ENCODE data around the gene FASTK. TPM values are rescaled to one million over a fixed set of nuclear protein-coding genes. Genes with fewer than 3 reads are reported as not detected.
A peak's percentile ranks its signal among the peaks of the same experiment; 100 is the strongest.

The FASTK gene
- total and polyA plus RNA-seq, 4 donors: 28.9 to 108 (median 89.9) TPM

DNA sequence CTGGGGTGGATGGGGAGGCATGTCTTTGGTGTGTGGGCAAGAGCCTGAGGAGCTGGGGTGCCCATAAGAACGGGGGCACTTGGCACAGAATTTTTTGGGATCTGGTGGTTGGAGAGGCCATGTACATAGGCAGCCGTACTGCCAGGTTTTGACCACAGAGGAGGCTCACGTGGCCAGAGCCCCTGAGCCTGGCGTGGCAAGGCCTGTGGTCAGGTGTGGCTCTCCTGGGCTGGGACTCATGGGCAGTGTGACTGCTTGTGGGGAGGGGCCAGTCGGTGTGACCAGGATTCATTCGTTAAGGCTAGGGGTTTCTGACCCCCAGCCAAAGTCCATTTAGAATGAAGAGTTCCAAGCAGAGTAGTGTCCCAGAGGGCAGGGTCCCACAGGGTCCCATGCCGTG, 43.9 kb upstream of the FASTK start:
- Histone ChIP-seq H3K4me3 (no peak overlapping the region), H3K4me1 (ENCODE audit: control insufficient read depth in 5 of 5, insufficient read depth in 5 of 5, low read length in 5 of 5) (peaks cover 0 to 7% (median 0%) of the 10 kb centered on the region in 5 donors), H3K27me3 (ENCODE audit: control insufficient read depth in 3 of 3, insufficient read depth in 3 of 3, low read length in 2 of 3) (no peaks in the 10 kb centered on the region), H3K9ac (ENCODE audit: insufficient read depth in 1 of 2, low read length in 2 of 2) (no peak overlapping the region), H3K36me3 (ENCODE audit: control insufficient read depth in 4 of 4, insufficient read depth in 4 of 4, low read length in 4 of 4) (peaks cover 0 to 70% (median 15%) of the 10 kb centered on the region in 4 donors), H3K9me3 (ENCODE audit: control insufficient read depth in 4 of 4, insufficient read depth in 3 of 4, low read length in 3 of 4) (no peaks in the 10 kb centered on the region), H3K27ac (ENCODE audit: low read depth in 1 of 2, low read length in 1 of 2) (no peak overlapping the region)
- no peak for DNase-seq
- TF ChIP-seq, protein P1, sequence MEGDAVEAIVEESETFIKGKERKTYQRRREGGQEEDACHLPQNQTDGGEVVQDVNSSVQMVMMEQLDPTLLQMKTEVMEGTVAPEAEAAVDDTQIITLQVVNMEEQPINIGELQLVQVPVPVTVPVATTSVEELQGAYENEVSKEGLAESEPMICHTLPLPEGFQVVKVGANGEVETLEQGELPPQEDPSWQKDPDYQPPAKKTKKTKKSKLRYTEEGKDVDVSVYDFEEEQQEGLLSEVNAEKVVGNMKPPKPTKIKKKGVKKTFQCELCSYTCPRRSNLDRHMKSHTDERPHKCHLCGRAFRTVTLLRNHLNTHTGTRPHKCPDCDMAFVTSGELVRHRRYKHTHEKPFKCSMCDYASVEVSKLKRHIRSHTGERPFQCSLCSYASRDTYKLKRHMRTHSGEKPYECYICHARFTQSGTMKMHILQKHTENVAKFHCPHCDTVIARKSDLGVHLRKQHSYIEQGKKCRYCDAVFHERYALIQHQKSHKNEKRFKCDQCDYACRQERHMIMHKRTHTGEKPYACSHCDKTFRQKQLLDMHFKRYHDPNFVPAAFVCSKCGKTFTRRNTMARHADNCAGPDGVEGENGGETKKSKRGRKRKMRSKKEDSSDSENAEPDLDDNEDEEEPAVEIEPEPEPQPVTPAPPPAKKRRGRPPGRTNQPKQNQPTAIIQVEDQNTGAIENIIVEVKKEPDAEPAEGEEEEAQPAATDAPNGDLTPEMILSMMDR (IDR thresholded peaks at IDR 0.05; ENCODE audit: control extremely low read depth, extremely low read depth): no peak
- no peak for ATAC-seq (ENCODE audit: insufficient read depth, low FRiP score)
- WGBS, 2 donors: 90 to 96% methylated on average over 7 of the region's 7 CpGs

DNA sequence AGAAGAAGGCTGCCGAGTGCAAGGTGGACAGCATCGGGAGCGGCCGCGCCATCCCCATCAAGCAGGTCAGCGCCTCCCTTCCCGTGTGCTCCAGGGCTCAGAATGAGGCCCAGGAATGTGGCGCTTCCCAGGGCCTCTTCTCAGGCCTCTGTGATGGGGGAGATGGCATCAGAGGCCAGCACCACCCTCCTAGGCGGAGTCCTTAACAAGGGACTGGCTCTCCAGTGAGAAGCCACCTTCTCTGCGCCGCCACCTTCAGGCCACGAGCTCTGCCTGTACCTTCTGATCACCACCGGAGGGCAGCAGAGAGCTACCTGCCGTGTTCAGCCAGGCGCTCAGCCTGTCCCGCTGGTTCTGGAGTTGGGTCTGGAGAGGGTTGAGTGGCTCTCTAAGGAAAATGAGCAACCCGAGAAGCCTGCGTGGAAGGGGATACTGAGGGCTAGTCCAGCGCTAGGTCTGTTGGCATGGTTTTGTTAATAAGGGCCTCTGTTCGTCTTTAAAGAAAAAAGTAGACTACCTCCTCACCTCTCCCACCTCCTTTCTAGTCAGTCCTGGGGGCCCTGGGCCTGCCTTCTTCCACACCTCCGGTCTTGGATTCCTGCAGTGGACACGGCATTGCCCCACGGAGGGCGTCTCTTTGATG, 43.3 kb upstream of the FASTK start:
- Histone ChIP-seq H3K9ac (ENCODE audit: insufficient read depth in 1 of 2, low read length in 2 of 2) (no peak overlapping the region), H3K4me1 (ENCODE audit: control insufficient read depth in 5 of 5, insufficient read depth in 5 of 5, low read length in 5 of 5) (peaks cover 0 to 7% (median 0%) of the 10 kb centered on the region in 5 donors), H3K4me3 (no peak overlapping the region), H3K36me3 (ENCODE audit: control insufficient read depth in 4 of 4, insufficient read depth in 4 of 4, low read length in 4 of 4) (peaks cover 0 to 70% (median 19%) of the 10 kb centered on the region in 4 donors), H3K27ac (ENCODE audit: low read depth in 1 of 2, low read length in 1 of 2) (no peak overlapping the region), H3K27me3 (ENCODE audit: control insufficient read depth in 3 of 3, insufficient read depth in 3 of 3, low read length in 2 of 3) (no peaks in the 10 kb centered on the region), H3K9me3 (ENCODE audit: control insufficient read depth in 4 of 4, insufficient read depth in 3 of 4, low read length in 3 of 4) (no peaks in the 10 kb centered on the region)
- WGBS, 2 donors: 49 to 58% methylated on average over 24 of the region's 24 CpGs
- ATAC-seq (ENCODE audit: insufficient read depth, low FRiP score): peak; percentile 84
- DNase-seq: peak; percentile 86 to 90 (median 88)
- TF ChIP-seq, protein P1 (IDR thresholded peaks at IDR 0.05; ENCODE audit: control extremely low read depth, extremely low read depth): peak; percentile 98

DNA sequence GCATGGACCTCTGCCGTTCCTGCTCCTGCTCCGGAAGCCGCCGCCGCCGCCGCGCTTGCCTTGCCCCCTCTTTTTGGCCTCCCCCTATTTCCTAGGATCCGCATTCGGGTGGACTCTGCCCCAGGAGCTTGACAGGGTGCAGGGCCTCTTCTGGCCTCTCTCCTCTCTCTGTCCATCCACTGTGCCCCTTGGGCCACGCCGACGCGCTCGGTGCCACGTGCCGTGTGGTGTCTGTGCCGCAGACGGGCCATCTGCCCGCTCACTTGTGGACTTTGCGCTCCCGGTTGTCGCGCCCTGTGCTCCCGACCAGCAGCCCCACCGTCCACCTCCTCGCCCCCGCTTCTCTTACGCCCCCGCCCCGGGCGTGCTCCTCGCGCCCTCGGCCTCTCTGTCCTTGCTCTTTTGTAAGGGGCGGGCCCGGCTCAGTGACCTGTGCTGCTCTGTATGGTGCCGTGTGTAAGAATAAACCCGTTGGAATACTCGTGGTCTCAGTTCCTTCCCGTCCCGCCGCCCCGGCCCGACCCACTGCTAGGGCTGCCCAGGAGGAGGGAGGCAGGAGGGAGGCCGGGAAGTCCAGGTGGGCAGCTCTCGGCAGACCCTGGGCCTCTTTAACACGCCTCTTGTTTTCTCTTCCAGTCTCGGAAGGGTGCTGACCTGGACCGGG, 42.7 kb upstream of the FASTK start:
- Histone ChIP-seq H3K27ac (ENCODE audit: low read depth in 1 of 2, low read length in 1 of 2) (no peak overlapping the region), H3K27me3 (ENCODE audit: control insufficient read depth in 3 of 3, insufficient read depth in 3 of 3, low read length in 2 of 3) (no peaks in the 10 kb centered on the region), H3K9ac (ENCODE audit: insufficient read depth in 1 of 2, low read length in 2 of 2) (no peak overlapping the region), H3K9me3 (ENCODE audit: control insufficient read depth in 4 of 4, insufficient read depth in 3 of 4, low read length in 3 of 4) (no peaks in the 10 kb centered on the region), H3K4me1 (ENCODE audit: control insufficient read depth in 5 of 5, insufficient read depth in 5 of 5, low read length in 5 of 5) (peaks cover 0 to 7% (median 0%) of the 10 kb centered on the region in 5 donors), H3K36me3 (ENCODE audit: control insufficient read depth in 4 of 4, insufficient read depth in 4 of 4, low read length in 4 of 4) (peaks cover 0 to 69% (median 18%) of the 10 kb centered on the region in 4 donors), H3K4me3 (no peak overlapping the region)
- WGBS, 2 donors: 91% methylated on average over 50 of the region's 50 CpGs
- ATAC-seq (ENCODE audit: insufficient read depth, low FRiP score): no peak
- DNase-seq: no peak
- TF ChIP-seq, protein P1 (IDR thresholded peaks at IDR 0.05; ENCODE audit: control extremely low read depth, extremely low read depth): no peak

All from lung (tissue), 12 donors.